A673 (cell line): ENCODE measurements around the gene G3BP2. TPM values are rescaled to one million over a fixed set of nuclear protein-coding genes. Genes with fewer than 3 reads are reported as not detected.
"Not testable (repeated sequence)": the region's sequence is repeated elsewhere in the genome, so short reads cannot be mapped to it uniquely, and the experiment has no call there.

Experiments used
- BruUV-seq: library from RNA; stranded (reverse); fragments of 400-500 nt; replicated peaks from 2 replicates; lab custom pipeline; 2021; lab: Mats Ljungman, UMichigan
- CTCF ChIA-PET: fragments of 300-600 bp; sonication (Branson Sonifier 250); formaldehyde crosslinking; loops from one replicate; lab custom pipeline; 2022; ENCODE audit warnings: antibody characterized with exemption; lab: Charles Lee
- POLR2A ChIA-PET: fragments of 300-600 bp; sonication (Branson Sonifier 250); formaldehyde crosslinking; loops from one replicate; lab custom pipeline; 2022; ENCODE audit warnings: antibody characterized with exemption; ENCODE audit not compliant: low non-redundant PET; lab: Charles Lee
- DNase-seq: peaks from one replicate; pipeline ENCODE4 v3.0.0-alpha.2; 2015; ENCODE audit warnings: low spot score
- H3K27ac ChIP-seq: fragments of 200-600 bp; sonication (generic); 2 replicates; pipeline ENCODE4 v1.5.1; 2016; ENCODE audit warnings: mixed run types, low read depth, mild to moderate bottlenecking, mixed read lengths, antibody characterized with exemption, low read length; ENCODE audit not compliant: poor library complexity, severe bottlenecking
- H3K27me3 ChIP-seq: fragments of 200-600 bp; sonication (generic); replicated peaks from 2 replicates; pipeline ENCODE4 v1.6.1; 2017; ENCODE audit warnings: mixed run types, low read depth, mild to moderate bottlenecking, mixed read lengths, antibody characterized with exemption, low read length; ENCODE audit not compliant: insufficient read depth, poor library complexity
- H3K36me3 ChIP-seq: fragments of 200-600 bp; sonication (generic); 2 replicates; pipeline ENCODE4 v1.6.1; 2016; ENCODE audit warnings: mixed run types, mild to moderate bottlenecking, mixed read lengths, antibody characterized with exemption, low read length; ENCODE audit not compliant: insufficient read depth, poor library complexity, severe bottlenecking
- H3K4me1 ChIP-seq: fragments of 200-600 bp; sonication (generic); 2 replicates; pipeline ENCODE4 v1.6.1; 2017; ENCODE audit warnings: mixed run types, mild to moderate bottlenecking, mixed read lengths, antibody characterized with exemption, low read length; ENCODE audit not compliant: insufficient read depth, poor library complexity, severe bottlenecking
- H3K4me3 ChIP-seq: fragments of 200-600 bp; sonication (generic); 2 replicates; pipeline ENCODE4 v1.5.1; 2016; ENCODE audit warnings: low read depth, mixed run types, mild to moderate bottlenecking, mixed read lengths, low read length; ENCODE audit not compliant: poor library complexity, severe bottlenecking
- H3K9me3 ChIP-seq: fragments of 200-600 bp; sonication (generic); 2 replicates; pipeline ENCODE4 v1.6.1; 2016; ENCODE audit warnings: mixed run types, low read depth, mild to moderate bottlenecking, mixed read lengths, antibody characterized with exemption, low read length; ENCODE audit not compliant: poor library complexity, severe bottlenecking
- EZH2 ChIP-seq: fragments of 200-600 bp; sonication (generic); IDR thresholded peaks from 2 replicates; pipeline ENCODE4 v1.6.1; 2017; ENCODE audit warnings: borderline replicate concordance, low read depth, mild to moderate bottlenecking, mixed read lengths, antibody characterized with exemption, low read length; ENCODE audit not compliant: poor library complexity, severe bottlenecking
- intact Hi-C: fragments of 100-400 bp; cut with micrococcal nuclease; formaldehyde crosslinking; loops from one replicate; pipeline ENCODE4 v1.10.0; 2022; ENCODE audit not compliant: unreplicated experiment
- total RNA-seq: library from RNA; stranded (reverse); gene quantifications from 2 replicates; pipeline ENCODE4 v1.2.3, GENCODE V29; 2021
- TF ChIP-seq, protein P1 (sequence below): fragments of 300-800, 200-600 bp; sonication (generic); conservative IDR thresholded peaks from 2 replicates; pipeline ENCODE4 v1.5.1; 2017; ENCODE audit warnings: low read depth, mild to moderate bottlenecking, antibody characterized with exemption, low read length, moderate library complexity, mixed read lengths

G3BP2 gene
- total RNA-seq, 1 experiment from 2014 or later = 124 TPM

DNA sequence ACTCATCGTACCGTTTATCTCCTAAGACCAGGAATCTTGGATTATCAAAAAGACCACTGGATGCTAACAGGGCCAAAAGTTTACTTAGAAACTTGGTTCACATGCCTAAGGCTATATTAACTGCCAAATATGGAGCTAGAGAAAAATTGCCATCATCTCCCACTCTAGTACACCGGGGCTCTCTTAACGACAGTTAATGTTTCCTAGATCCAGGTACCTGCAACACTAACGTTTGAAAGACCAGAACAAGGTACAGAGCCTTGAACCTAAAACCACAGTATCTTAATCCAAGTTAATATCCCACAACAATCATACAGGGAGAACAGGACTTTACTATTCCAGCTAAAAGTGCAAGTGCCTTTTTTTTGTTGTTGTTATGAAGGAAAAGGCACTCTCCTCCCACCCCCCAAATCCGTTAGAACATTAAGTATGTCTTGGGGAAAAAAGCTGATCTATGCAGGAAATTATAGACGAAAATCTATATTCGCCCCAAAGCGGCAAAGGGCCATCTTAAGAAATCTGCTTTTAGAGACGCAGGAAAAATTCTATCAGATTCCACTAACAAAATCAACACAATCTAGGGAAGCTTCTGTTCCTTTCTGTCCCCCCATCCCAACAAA is 1.3 kb downstream of the G3BP2 start:
- intact Hi-C loops = loop anchor here (5.0 kb wide), 1 partner anchor 50 kb away; the partner anchor contains the start of gene USO1
- Histone ChIP-seq H3K27ac (peak overlapping the region; percentile 89), H3K36me3 (no peaks in the 10 kb centered on the region), H3K4me1 (no peaks in the 10 kb centered on the region), H3K27me3 (no peaks in the 10 kb centered on the region), H3K4me3 (peak overlapping the region; percentile 91), H3K9me3 (no peaks in the 10 kb centered on the region)
- ChIA-PET POLR2A (interaction anchor here (0.6 kb wide), 1 partner anchor 158 kb away, joined by 3 read pairs; the partner anchor contains the start of gene RCHY1), CTCF (no interaction called here)
- TF ChIP-seq, protein P1, sequence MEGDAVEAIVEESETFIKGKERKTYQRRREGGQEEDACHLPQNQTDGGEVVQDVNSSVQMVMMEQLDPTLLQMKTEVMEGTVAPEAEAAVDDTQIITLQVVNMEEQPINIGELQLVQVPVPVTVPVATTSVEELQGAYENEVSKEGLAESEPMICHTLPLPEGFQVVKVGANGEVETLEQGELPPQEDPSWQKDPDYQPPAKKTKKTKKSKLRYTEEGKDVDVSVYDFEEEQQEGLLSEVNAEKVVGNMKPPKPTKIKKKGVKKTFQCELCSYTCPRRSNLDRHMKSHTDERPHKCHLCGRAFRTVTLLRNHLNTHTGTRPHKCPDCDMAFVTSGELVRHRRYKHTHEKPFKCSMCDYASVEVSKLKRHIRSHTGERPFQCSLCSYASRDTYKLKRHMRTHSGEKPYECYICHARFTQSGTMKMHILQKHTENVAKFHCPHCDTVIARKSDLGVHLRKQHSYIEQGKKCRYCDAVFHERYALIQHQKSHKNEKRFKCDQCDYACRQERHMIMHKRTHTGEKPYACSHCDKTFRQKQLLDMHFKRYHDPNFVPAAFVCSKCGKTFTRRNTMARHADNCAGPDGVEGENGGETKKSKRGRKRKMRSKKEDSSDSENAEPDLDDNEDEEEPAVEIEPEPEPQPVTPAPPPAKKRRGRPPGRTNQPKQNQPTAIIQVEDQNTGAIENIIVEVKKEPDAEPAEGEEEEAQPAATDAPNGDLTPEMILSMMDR = no peak
- TF ChIP-seq EZH2 = no peak
- BruUV-seq = no TSS peak
- DNase-seq = no peak

GRCh38 chr4:75668596-75668995 is 4.6 kb downstream of the G3BP2 start:
- H3K4me1 ChIP-seq = no peaks in the 10 kb centered on the region
- no peaks in the 10 kb centered on the region for H3K27me3 ChIP-seq
- no TSS peak for BruUV-seq
- ChIA-PET POLR2A (interaction anchor here (0.5 kb wide), 1 partner anchor 729 kb away, joined by 4 read pairs; no protein-coding TSS in a partner anchor), CTCF (no interaction called here)
- H3K36me3 ChIP-seq = no peaks in the 10 kb centered on the region
- H3K9me3 ChIP-seq = no peaks in the 10 kb centered on the region
- H3K27ac ChIP-seq = no peak overlapping the region
- no peak for DNase-seq
- intact Hi-C loops = no loop called here
- no peak for TF ChIP-seq EZH2
- TF ChIP-seq, protein P1 = no peak
- H3K4me3 ChIP-seq = no peak overlapping the region

GRCh38 chr4:75667636-75668035 is 5.6 kb downstream of the G3BP2 start:
- H3K36me3 ChIP-seq, H3K9me3 ChIP-seq, H3K27me3 ChIP-seq, DNase-seq, POLR2A ChIA-PET, intact Hi-C loops, CTCF ChIA-PET, H3K4me3 ChIP-seq, H3K27ac ChIP-seq, H3K4me1 ChIP-seq, BruUV-seq: not testable (repeated sequence)

GRCh38 chr4:75666299-75666698 is 6.9 kb downstream of the G3BP2 start:
- Histone ChIP-seq H3K27ac (no peak overlapping the region), H3K4me3 (no peak overlapping the region), H3K9me3 (no peaks in the 10 kb centered on the region), H3K36me3 (peaks cover 5% of the 10 kb centered on the region), H3K27me3 (no peaks in the 10 kb centered on the region), H3K4me1 (no peaks in the 10 kb centered on the region)
- no TSS peak for BruUV-seq
- POLR2A ChIA-PET = no interaction called here
- no peak for DNase-seq
- TF ChIP-seq, protein P1 = no peak
- TF ChIP-seq EZH2 = no peak
- intact Hi-C loops = no loop called here
- CTCF ChIA-PET = no interaction called here

GRCh38 chr4:75664604-75665003 is 8.6 kb downstream of the G3BP2 start:
- CTCF ChIA-PET, intact Hi-C loops, H3K36me3 ChIP-seq, H3K27me3 ChIP-seq, DNase-seq, POLR2A ChIA-PET, H3K4me1 ChIP-seq, H3K27ac ChIP-seq, H3K9me3 ChIP-seq, H3K4me3 ChIP-seq, BruUV-seq: not testable (repeated sequence)
